Osteocyte (in vitro differentiated cells): ENCODE results near the gene BRD3. TPM values are rescaled to one million over a fixed set of nuclear protein-coding genes. Genes with fewer than 3 reads are reported as not detected.

Experiments used
- DNase-seq: peaks from one replicate; pipeline ENCODE4 v3.0.0; 2021; ENCODE audit warnings: mixed read lengths; ENCODE audit not compliant: unreplicated experiment; ENCODE audit errors: extremely low spot score
- H3K27ac Mint-ChIP-seq: one replicate; pipeline ENCODE4 v1.8.0; 2021; ENCODE audit warnings: mild to moderate bottlenecking, mixed read lengths; ENCODE audit not compliant: unreplicated experiment
- H3K27me3 Mint-ChIP-seq: one replicate; pipeline ENCODE4 v1.8.0; 2021; ENCODE audit warnings: mixed read lengths; ENCODE audit not compliant: unreplicated experiment
- H3K36me3 Mint-ChIP-seq: one replicate; pipeline ENCODE4 v1.8.0; 2021; ENCODE audit warnings: mixed read lengths; ENCODE audit not compliant: unreplicated experiment
- H3K4me1 Mint-ChIP-seq: one replicate; pipeline ENCODE4 v1.8.0; 2021; ENCODE audit warnings: mixed read lengths; ENCODE audit not compliant: unreplicated experiment
- H3K4me3 Mint-ChIP-seq: one replicate; pipeline ENCODE4 v1.8.0; 2021; ENCODE audit warnings: mild to moderate bottlenecking, moderate library complexity, mixed read lengths; ENCODE audit not compliant: unreplicated experiment
- H3K9me3 Mint-ChIP-seq: one replicate; pipeline ENCODE4 v1.8.0; 2021; ENCODE audit warnings: mixed read lengths; ENCODE audit not compliant: unreplicated experiment
- CTCF ChIP-seq: fragments of 200-600 bp; sonication (generic); IDR thresholded peaks from 2 replicates; pipeline ENCODE4 v1.5.0; 2021; ENCODE audit warnings: antibody characterized with exemption, mild to moderate bottlenecking, moderate library complexity
- total RNA-seq: library from RNA; stranded (reverse); gene quantifications from 2 replicates; pipeline ENCODE4 v1.2.1, GENCODE V29; 2021

Gene BRD3
- total RNA-seq, 1 donor from 2014 or later, result 56.2 TPM

- Mint-ChIP-seq H3K4me3 (no peak overlapping the region), H3K36me3 (no peaks in the 10 kb centered on the region), H3K9me3 (no peaks in the 10 kb centered on the region), H3K27me3 (no peaks in the 10 kb centered on the region), H3K27ac (no peak overlapping the region), H3K4me1 (peaks cover 53% of the 10 kb centered on the region)
- no peak for DNase-seq
- TF ChIP-seq CTCF, result no peak
Measured at GRCh38 chr9:134059661-134060395, 8.0 kb downstream of the BRD3 start.

GRCh38 chr9:134059188-134059641 lies 8.6 kb downstream of the BRD3 start:
- Mint-ChIP-seq H3K27ac (no peak overlapping the region), H3K4me1 (peaks cover 50% of the 10 kb centered on the region), H3K4me3 (no peak overlapping the region), H3K27me3 (no peaks in the 10 kb centered on the region), H3K36me3 (no peaks in the 10 kb centered on the region), H3K9me3 (no peaks in the 10 kb centered on the region)
- no peak for TF ChIP-seq CTCF
- no peak for DNase-seq

DNA sequence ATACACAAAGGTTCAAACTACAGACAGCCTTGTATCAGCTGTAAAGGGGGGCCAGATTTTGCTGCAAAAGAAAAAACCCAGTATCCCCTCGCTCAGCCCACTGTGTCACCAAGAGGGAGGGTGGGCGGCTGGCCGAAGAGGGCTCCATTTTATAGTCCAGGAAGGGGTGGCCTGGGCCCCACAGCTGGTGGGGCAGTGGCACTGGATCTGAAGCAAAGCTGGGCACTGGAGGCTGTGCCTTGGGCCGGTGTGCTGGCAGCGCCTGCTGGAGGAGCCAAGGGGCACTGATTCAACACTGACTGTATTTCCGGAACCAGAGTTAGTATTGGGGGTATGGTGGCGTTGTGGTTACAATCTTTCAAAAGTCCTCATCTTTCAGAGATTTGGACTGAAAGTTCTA lies 9.1 kb downstream of the BRD3 start:
- Mint-ChIP-seq H3K4me3 (no peak overlapping the region), H3K4me1 (peaks cover 50% of the 10 kb centered on the region), H3K36me3 (no peaks in the 10 kb centered on the region), H3K27me3 (no peaks in the 10 kb centered on the region), H3K9me3 (no peaks in the 10 kb centered on the region), H3K27ac (no peak overlapping the region)
- no peak for DNase-seq
- no peak for TF ChIP-seq CTCF

GRCh38 chr9:134057751-134058701 lies 9.8 kb downstream of the BRD3 start:
- no peaks in the 10 kb centered on the region for H3K27me3 Mint-ChIP-seq
- peaks cover 45% of the 10 kb centered on the region for H3K4me1 Mint-ChIP-seq
- no peak for DNase-seq
- no peak for TF ChIP-seq CTCF
- no peaks in the 10 kb centered on the region for H3K36me3 Mint-ChIP-seq
- H3K27ac Mint-ChIP-seq, result no peak overlapping the region
- no peaks in the 10 kb centered on the region for H3K9me3 Mint-ChIP-seq
- H3K4me3 Mint-ChIP-seq, result no peak overlapping the region

- Mint-ChIP-seq H3K27ac (no peak overlapping the region), H3K27me3 (no peaks in the 10 kb centered on the region), H3K4me1 (peaks cover 39% of the 10 kb centered on the region), H3K36me3 (no peaks in the 10 kb centered on the region), H3K4me3 (no peak overlapping the region), H3K9me3 (no peaks in the 10 kb centered on the region)
- DNase-seq, result no peak
- TF ChIP-seq CTCF, result no peak
Measured at GRCh38 chr9:134057307-134057657, 10.5 kb downstream of the BRD3 start.
